Osteoblast (primary cell): Measurements from ENCODE around the gene ADGRV1. TPM values are rescaled to one million over a fixed set of nuclear protein-coding genes. Genes with fewer than 3 reads are reported as not detected.
"Not testable (repeated sequence)": the region's sequence is repeated elsewhere in the genome, so short reads cannot be mapped to it uniquely, and the experiment has no call there.

ENCODE experiments used
- DNase-seq: peaks from one replicate; pipeline ENCODE4 v3.0.0; 2011; ENCODE audit warnings: low spot score, mixed read lengths; ENCODE audit not compliant: insufficient read length; ENCODE audit errors: missing footprints
- H2AFZ ChIP-seq: 2 replicates; pipeline ENCODE4 v1.6.0; 2011; ENCODE audit warnings: mild to moderate bottlenecking, low read length
- H3K27ac ChIP-seq: 2 replicates; pipeline ENCODE4 v1.5.1; 2011; ENCODE audit warnings: mild to moderate bottlenecking, low read depth, low read length, moderate library complexity
- H3K27me3 ChIP-seq: 2 replicates; pipeline ENCODE4 v1.6.0; 2012; ENCODE audit warnings: mild to moderate bottlenecking, control low read depth, inconsistent platforms, low read length, moderate library complexity; ENCODE audit not compliant: insufficient read depth
- H3K36me3 ChIP-seq: 2 replicates; pipeline ENCODE4 v1.5.1; 2011; ENCODE audit warnings: mild to moderate bottlenecking, low read length, control low read depth, moderate library complexity; ENCODE audit not compliant: insufficient read depth
- H3K4me1 ChIP-seq: 2 replicates; pipeline ENCODE4 v1.5.1; 2011; ENCODE audit warnings: mild to moderate bottlenecking, low read length, control low read depth, moderate library complexity; ENCODE audit not compliant: insufficient read depth
- H3K4me2 ChIP-seq: 2 replicates; pipeline ENCODE4 v1.6.0; 2011; ENCODE audit warnings: mild to moderate bottlenecking, low read length; ENCODE audit not compliant: insufficient read depth
- H3K4me3 ChIP-seq: fragments of 200-600 bp; sonication (generic); 3 replicates; pipeline ENCODE4 v1.5.1; 2012; ENCODE audit warnings: mild to moderate bottlenecking, low read length, inconsistent platforms; ENCODE audit not compliant: insufficient read depth
- H3K79me2 ChIP-seq: 2 replicates; pipeline ENCODE4 v1.6.0; 2012; ENCODE audit warnings: mild to moderate bottlenecking, low read length, control low read depth, inconsistent platforms; ENCODE audit not compliant: insufficient read depth
- H3K9me3 ChIP-seq: 2 replicates; pipeline ENCODE4 v1.5.1; 2011; ENCODE audit warnings: low read depth, low read length, control low read depth
- H4K20me1 ChIP-seq: 2 replicates; pipeline ENCODE4 v1.6.0; 2012; ENCODE audit warnings: mild to moderate bottlenecking, low read length, control low read depth; ENCODE audit not compliant: insufficient read depth
- total RNA-seq: library from RNA; depleted of rRNA; stranded (reverse); fragments of >200 nt; gene quantifications from 2 replicates; pipeline ENCODE4 v1.2.3, GENCODE V29; 2012
- TF ChIP-seq, protein P1 (sequence below): IDR thresholded peaks from 2 replicates; pipeline ENCODE4 v1.5.1; 2011; ENCODE audit warnings: mild to moderate bottlenecking, low read depth, low read length, moderate library complexity; ENCODE audit errors: extremely low read depth

The ADGRV1 gene
- total RNA-seq, 1 donor, result under 0.01 TPM

DNA sequence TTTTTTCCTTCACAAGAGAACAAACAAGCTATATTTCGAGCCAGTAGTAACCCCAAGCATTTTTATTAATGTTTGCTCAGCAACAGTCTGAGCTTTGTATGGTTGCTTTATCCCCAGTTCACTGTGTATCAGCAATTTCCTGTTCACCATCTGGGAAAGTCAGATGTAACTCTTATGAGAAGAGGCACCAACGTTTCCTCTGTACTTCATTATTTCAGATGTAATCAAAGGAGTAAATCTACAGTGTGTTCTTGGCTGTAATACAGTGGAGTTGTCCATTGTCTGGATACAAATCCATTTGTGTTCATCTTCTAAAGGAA lies 484.3 kb downstream of the ADGRV1 start:
- no peaks in the 10 kb centered on the region for H3K4me1 ChIP-seq
- no peak overlapping the region for H2AFZ ChIP-seq
- DNase-seq, result no peak
- H3K27me3 ChIP-seq, result no peaks in the 10 kb centered on the region
- no peaks in the 10 kb centered on the region for H3K36me3 ChIP-seq
- H3K9me3 ChIP-seq, result no peaks in the 10 kb centered on the region
- no peak overlapping the region for H3K27ac ChIP-seq
- no peaks in the 10 kb centered on the region for H4K20me1 ChIP-seq
- TF ChIP-seq, protein P1, sequence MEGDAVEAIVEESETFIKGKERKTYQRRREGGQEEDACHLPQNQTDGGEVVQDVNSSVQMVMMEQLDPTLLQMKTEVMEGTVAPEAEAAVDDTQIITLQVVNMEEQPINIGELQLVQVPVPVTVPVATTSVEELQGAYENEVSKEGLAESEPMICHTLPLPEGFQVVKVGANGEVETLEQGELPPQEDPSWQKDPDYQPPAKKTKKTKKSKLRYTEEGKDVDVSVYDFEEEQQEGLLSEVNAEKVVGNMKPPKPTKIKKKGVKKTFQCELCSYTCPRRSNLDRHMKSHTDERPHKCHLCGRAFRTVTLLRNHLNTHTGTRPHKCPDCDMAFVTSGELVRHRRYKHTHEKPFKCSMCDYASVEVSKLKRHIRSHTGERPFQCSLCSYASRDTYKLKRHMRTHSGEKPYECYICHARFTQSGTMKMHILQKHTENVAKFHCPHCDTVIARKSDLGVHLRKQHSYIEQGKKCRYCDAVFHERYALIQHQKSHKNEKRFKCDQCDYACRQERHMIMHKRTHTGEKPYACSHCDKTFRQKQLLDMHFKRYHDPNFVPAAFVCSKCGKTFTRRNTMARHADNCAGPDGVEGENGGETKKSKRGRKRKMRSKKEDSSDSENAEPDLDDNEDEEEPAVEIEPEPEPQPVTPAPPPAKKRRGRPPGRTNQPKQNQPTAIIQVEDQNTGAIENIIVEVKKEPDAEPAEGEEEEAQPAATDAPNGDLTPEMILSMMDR, result no peak
- H3K4me2 ChIP-seq, result no peak overlapping the region
- no peaks in the 10 kb centered on the region for H3K79me2 ChIP-seq
- H3K4me3 ChIP-seq, result no peak overlapping the region

DNA sequence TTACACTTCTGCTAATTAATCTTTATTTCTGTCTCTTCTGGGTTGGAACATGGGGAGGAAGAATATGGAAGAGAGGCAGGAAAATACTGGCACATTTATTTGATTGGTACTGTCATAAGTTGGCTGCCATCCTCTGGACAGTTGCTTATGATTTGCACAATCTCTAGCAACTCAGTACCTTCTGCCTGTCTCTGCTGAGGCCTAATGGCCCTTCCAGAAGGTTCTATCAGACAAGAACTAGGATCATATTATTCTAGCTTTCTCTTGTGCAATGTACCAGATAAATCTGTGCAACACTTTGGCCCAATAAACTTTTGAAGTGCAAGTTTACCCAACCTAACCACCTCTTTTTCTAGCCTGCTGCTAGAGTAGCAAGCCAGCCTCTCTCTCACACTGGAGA lies 489.5 kb downstream of the ADGRV1 start:
- Histone ChIP-seq H3K27me3 (no peaks in the 10 kb centered on the region), H3K79me2 (no peaks in the 10 kb centered on the region), H3K27ac (no peak overlapping the region), H3K4me2 (no peak overlapping the region), H4K20me1 (no peaks in the 10 kb centered on the region), H3K4me3 (no peak overlapping the region), H3K9me3 (no peaks in the 10 kb centered on the region), H2AFZ (no peak overlapping the region), H3K4me1 (peaks cover 5% of the 10 kb centered on the region), H3K36me3 (no peaks in the 10 kb centered on the region)
- TF ChIP-seq, protein P1, result no peak
- no peak for DNase-seq

DNA sequence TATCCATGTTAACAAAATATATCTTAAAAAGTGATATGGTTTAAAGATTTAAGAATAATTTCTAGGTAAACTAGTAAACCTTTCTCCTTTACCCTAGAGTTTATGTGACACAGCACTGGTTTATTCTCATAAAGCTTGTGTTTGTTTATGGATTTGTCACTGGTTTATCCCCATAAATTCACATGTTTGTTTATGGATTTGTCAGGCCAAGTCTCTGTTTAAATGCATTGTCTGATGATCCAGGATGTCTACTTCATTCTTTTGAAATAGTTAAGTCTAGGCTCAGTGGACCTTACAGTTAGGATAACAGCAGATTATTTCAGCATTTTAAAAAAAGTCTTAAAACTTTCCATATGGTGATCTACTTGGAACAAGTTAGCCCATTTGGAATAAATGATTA lies 490.5 kb downstream of the ADGRV1 start:
- TF ChIP-seq, protein P1, result no peak
- no peaks in the 10 kb centered on the region for H3K9me3 ChIP-seq
- H3K4me2 ChIP-seq, result no peak overlapping the region
- H3K27ac ChIP-seq, result no peak overlapping the region
- H3K4me3 ChIP-seq, result no peak overlapping the region
- no peaks in the 10 kb centered on the region for H3K27me3 ChIP-seq
- H3K4me1 ChIP-seq, result peaks cover 5% of the 10 kb centered on the region
- no peaks in the 10 kb centered on the region for H3K36me3 ChIP-seq
- no peaks in the 10 kb centered on the region for H4K20me1 ChIP-seq
- H2AFZ ChIP-seq, result no peak overlapping the region
- no peaks in the 10 kb centered on the region for H3K79me2 ChIP-seq
- DNase-seq, result no peak

DNA sequence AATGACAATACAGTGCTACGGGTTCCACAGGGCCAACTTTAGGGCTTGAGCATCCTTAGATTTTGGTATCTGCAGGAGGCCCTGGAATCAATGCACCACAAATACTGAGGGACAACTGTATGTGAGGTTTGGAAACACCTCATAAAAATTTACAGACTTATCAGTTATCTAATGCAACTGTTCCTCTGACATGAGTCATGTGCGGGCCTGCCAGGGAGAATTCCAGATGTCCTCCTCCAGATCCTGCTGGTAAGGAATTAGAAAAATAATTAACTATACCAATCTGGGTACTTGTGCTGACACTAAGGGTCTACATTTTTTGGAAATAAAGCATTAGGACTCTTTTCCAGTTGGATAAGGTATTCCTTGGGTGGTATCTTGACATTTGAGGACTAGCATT lies 491.2 kb downstream of the ADGRV1 start:
- TF ChIP-seq, protein P1, result no peak
- DNase-seq, result no peak
- H4K20me1 ChIP-seq, result no peaks in the 10 kb centered on the region
- H3K27ac ChIP-seq, result no peak overlapping the region
- H3K4me3 ChIP-seq, result no peak overlapping the region
- no peak overlapping the region for H3K4me2 ChIP-seq
- H3K9me3 ChIP-seq, result no peaks in the 10 kb centered on the region
- peaks cover 5% of the 10 kb centered on the region for H3K4me1 ChIP-seq
- H3K27me3 ChIP-seq, result peaks cover 5% of the 10 kb centered on the region
- H3K79me2 ChIP-seq, result no peaks in the 10 kb centered on the region
- H3K36me3 ChIP-seq, result no peaks in the 10 kb centered on the region
- H2AFZ ChIP-seq, result no peak overlapping the region

DNA sequence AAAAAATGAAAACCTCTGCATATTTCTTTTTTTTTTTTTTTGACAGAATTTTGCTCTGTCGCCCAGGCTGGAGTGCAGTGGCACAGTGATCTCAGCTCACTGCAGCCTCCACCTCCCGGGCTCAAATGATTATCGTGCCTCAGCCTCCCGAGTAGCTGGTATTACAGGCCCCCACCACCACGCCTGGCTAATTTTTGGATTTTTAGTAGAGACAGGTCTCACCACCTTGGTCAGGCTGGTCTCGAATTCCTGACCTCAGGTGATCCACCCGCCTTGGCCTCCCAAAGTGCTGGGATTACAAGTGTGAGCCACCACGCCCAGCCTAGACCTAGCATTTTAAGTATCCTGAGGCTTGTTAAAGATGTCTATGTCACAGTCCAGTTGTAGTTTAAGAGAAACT lies 493.8 kb downstream of the ADGRV1 start:
- not testable (repeated sequence) for H3K27ac ChIP-seq, H3K27me3 ChIP-seq, DNase-seq, H3K9me3 ChIP-seq, H3K36me3 ChIP-seq, H3K4me3 ChIP-seq, H3K4me1 ChIP-seq, H3K4me2 ChIP-seq, H3K79me2 ChIP-seq, H4K20me1 ChIP-seq, H2AFZ ChIP-seq
